GM18868 (cell line): ENCODE measurements around the gene SNCB.
A peak's percentile ranks its signal among the peaks of the same experiment; 100 is the strongest.

ENCODE experiments used
- ATAC-seq: cut with Tn5 transposase; IDR thresholded peaks from one replicate; pipeline ENCODE4 v1.9.1; 2021; ENCODE audit warnings: mild to moderate bottlenecking, moderate library complexity; ENCODE audit not compliant: unreplicated experiment

SNCB gene

GRCh38 chr5:176578391-176578808 lies 51.9 kb downstream of the SNCB start:
- no peak for ATAC-seq

- ATAC-seq: no peak
Measured at GRCh38 chr5:176577312-176578176, 52.8 kb downstream of the SNCB start.

- no peak for ATAC-seq
Measured at GRCh38 chr5:176575488-176576422, 54.6 kb downstream of the SNCB start.

GRCh38 chr5:176575066-176575465 lies 55.3 kb downstream of the SNCB start:
- ATAC-seq: no peak

GRCh38 chr5:176574297-176574591 lies 56.1 kb downstream of the SNCB start:
- ATAC-seq: no peak

GRCh38 chr5:176573564-176574296 lies 56.6 kb downstream of the SNCB start:
- peak; percentile 63 for ATAC-seq
